Measurements from ENCODE around the gene MBNL3.

Gene MBNL3

DNA sequence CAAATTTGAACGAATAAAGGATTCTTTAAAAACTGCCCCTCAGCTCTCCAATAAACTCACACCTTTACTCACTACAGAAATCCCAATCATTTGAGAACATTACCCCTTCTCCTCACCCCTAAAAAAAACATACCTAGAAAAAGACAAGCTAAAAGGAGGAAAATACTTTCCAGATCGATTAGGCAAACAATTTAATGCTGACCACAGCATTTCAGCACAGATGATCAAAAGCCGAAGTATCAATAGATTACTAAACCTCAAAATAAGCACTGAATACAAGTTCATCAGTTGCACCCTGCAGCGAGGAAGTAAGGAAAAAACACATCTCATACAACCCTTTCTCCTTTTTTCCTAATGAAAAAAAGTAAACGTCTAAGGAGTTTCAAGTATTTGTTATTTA is 65.5 kb downstream of the MBNL3 start:
- no peak for DNase-seq (ENCODE audit: low read depth, low spot score)

DNA sequence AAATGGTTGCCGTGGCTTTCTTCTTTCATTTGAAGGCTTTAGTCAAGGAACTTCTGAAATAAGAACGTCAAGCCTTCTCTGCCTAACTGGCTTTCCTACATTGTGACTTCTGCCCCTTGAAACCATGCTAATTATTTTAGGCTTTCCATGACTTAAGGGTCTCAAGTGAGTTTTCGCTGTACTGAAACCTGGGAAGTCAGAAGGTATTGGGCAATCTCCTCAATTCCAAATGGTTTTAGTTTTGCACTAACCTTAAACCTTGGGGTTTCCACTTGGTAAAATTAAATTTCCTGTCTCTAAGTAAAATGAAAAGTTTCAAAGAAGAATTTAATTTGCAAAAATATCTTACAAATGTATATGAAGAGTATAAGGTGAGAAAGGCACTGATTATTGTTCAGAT is 73.8 kb downstream of the MBNL3 start:
- DNase-seq (ENCODE audit: low read depth, low spot score) = no peak

DNA sequence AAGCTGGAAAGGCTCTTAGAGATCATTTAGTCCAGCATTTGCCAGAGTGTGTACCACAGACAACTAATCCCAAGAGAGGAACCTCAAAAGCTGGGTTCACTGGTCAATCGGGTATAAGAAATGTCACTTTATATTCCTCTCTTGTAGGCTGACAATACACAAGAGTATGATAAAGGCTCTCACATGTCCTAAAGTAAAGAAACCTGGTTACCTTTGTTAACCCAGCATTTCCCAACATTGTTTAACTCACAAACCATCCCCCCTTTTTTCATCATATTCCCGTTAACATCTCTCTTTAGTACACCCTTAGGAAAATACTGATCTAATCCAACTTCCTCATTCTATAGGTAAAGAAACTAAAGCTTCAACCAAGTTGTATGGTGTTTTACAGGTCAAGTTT is 74.4 kb downstream of the MBNL3 start:
- DNase-seq (ENCODE audit: low read depth, low spot score) = no peak

DNA sequence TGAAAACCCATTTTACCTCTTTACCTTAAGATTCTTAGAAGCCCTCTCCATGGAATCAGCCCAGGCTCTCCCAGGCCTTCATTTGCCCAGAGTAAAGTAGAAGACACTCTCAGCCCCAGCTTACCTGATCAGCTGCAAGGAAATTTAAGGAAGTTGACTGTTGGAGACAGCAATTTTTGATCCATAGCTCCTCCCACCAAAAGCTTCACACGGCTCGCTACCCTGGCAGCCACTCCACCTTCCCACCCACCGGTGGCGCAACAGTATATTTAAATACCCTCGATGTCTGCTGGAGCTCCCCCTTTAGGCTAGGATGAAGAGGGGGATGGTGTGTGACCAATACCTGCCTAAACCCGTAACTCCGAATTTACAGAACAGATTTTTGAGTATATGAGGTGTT is 75.4 kb downstream of the MBNL3 start:
- DNase-seq (ENCODE audit: low read depth, low spot score) = no peak

DNA sequence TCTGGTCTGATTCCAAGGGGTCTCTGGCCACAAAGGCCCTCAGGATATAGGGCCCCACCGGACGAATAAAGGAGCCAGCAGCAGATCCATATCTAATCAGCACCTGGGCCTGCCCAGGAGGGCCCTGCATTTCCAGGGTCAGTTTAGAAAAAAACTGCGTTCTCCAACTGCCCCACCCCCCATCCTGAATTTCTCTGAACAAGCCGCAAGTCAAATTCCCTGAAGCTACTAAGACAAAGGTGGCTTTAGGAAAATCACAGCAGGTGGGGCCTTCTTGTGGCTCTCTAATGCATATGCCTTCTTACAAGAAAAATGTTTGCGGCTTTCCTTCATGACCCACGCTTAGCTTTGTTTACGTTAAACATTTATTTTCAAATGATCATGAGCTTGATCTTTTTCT is 76.6 kb downstream of the MBNL3 start:
- DNase-seq (ENCODE audit: low read depth, low spot score) = no peak

DNA sequence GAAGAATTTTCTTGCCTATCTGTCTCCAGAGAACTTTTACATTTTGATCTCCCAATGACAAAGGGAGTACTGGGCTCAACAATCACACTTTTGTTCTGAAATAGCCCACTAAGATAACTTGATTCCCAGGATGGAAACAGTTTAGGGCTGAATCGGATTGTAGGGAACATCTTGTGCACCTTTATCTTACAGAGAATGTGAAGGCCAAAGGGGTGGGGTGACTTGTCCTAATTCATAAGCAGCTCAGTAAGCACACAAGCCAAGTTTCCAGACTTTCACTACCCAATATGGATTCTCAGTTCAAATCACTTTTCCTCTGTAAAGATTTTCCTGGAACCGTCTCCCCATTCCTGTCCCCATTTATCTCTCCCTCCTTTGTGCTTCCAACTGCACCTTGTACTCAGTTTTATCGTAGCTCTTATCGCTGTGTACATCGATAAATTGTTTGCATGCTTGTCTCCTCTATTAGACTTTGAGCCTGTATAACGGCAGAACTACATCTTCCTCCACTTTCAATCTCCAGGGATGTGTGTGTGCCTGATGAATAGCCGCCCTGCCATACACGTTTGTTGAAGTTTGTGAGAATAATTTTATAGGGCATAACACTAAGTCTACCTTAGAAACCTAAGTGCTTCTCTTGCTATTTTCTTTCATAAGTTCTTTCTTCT is 77.4 kb downstream of the MBNL3 start:
- DNase-seq (ENCODE audit: low read depth, low spot score) = no peak

DNA sequence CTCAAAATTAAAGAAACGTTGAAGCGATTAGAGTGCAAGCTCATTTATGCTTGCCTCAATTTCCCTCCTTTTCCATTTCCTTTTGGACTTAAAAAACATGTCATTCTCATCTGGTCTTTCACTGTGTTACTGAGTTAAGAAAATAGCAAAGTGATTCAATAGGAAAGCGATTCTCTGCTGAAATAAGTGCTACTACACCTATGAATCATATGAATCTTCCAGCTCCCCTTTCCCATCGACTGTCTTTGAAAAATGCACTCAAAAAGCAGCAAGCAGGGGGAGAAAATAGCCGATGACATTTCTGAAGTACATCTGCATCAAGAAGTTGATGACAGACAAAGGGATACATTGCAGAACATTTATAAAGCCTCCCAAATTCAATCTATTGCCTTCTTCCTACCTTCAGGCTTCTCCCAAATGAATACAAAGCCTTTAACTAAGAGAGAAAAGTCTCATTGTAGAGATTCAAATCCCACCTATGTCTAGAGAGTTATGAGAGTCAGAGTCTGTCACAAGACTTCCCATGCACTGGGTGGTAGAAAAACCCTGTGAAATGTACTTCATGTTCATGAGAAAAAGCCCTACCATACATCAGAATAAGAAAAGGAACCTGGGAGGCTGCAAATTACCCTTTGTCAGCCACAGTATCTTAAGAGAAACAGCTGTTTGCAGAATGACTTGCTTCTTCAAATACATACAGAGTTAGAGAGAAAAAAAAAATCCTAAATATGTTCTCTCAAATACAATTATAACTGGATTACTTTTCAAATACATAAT is 78.9 kb downstream of the MBNL3 start:
- no peak for DNase-seq (ENCODE audit: low read depth, low spot score)

DNA sequence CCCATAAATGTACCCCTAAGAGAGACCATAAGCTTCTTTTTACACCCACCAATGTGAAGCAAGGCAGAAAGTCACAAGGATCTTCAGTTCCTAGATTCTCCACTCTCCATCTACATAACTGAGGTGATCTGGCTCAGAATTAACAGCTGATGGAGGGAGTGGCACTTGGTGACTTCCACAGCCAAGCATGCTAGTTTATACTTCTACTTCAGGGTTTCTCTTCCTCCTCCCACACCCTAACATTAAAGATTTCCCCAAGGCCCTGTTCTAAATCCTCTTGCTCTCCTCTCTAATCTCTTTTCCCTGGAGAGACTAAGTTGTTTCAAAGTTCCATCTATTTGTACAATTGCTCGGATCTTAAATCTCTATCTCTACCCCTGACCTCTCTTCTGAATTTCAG is 81.1 kb downstream of the MBNL3 start:
- no peak for DNase-seq (ENCODE audit: low read depth, low spot score)

DNA sequence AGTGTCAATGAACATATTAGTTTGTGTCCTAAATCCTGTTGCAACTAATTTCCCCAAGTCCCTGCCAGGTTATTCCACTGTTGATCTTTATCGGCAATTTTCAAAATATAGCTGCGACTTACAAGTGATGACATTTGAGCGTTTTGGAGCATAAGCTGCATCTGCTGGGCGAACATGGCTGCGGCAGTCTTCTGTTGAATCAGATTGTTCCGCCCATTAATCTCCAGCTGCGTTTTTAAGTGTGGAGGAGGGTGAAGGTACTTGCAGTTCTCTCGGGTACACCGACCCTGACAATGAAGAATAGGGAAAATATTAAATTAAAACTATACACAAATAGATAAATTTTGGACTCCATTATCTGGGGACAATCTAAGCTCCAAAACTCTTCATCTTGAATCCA is 82.7 kb downstream of the MBNL3 start:
- no peak for DNase-seq (ENCODE audit: low read depth, low spot score)

DNA sequence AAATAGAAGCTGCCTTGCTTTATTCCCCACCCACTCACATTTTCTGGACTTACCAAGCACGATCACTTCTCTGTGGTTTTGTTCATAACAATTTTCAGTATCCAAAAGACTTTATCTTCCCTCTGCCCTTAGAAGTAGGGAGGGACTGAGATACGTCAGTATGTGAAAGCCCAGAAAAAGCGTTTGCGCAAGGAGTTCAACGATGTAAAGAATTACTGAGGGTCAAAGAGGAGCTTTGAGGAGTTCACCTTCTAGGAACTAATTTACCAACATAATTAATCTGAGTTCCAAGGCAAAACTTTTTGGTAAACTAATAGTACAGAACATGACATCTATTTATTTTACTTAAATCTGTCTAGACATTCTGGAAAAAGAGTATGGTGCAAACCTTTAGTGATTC is 84.6 kb downstream of the MBNL3 start:
- DNase-seq (ENCODE audit: low read depth, low spot score) = no peak

DNA sequence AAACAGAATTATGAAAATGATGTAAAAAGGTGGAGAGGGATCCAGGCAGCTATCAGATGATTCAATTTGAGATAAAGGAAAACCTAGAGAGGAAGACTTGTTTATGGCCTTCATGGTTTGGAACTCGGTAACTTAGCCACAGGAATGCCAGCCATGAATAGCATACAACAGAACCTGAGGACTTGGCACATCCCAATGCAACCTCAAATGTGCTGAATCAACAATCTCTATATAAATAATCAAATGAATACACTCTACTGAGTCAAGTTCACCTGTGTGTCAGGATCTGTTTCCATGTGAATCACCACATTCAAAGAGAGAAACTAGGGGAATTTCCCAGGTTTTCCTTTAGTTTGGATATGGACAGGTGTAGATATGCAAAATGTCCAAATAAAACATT is 86.9 kb downstream of the MBNL3 start:
- no peak for DNase-seq (ENCODE audit: low read depth, low spot score)

DNA sequence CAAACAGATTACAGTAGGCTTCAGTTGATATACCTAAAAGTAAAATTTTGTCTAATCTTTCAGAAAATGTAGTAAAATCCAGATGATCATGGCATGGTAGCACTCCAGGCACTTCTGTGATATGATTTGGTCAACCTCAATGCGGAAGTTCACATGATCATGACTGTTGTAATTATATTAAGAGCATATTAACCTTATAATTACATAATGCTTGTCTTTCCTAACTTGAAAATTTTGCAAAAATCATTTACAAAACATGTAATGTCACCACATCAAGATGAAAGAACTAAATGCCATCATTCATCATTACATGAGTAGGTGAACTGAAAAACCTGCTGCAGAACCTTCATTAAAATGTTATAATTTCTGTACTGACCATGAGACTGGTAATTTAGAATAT is 88.1 kb downstream of the MBNL3 start:
- DNase-seq (ENCODE audit: low read depth, low spot score) = no peak

DNA sequence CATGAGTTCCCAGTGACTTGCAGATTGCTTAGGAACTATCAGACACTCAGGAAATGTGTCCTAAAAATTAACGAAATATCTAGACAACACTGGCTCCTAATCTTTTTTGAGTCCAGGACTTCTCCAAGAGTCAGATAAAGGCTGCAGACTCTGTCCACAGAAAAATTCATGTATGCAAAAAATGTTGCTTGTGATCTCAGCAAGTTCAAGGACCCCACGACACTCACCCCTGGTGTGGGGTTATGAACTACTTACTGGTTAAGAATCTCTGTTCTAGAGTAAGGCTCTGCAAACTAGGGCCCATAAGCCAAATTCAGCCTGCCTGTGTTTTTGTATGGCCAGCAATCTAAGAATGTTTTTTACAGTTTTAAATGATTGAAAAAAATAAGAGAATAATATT is 93.2 kb downstream of the MBNL3 start:
- no peak for DNase-seq (ENCODE audit: low read depth, low spot score)

DNA sequence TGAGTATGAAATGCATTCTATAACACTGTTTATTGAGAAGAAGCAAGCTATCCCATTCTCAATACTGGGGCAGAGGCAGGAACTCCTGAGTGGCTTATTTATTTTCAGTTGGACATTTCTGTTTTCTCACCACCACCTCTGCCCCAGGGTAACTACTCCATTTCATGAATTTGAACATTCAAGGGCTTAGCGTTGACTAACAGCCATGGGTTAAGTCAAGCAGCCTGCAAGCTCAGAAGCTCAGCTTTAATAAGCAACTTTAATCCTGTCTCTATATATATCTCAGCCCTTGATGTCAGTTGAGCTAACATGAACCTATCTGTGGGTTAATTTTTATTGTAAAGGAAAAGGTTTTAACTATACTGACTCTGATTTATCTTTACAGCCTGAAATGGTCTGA is 93.8 kb downstream of the MBNL3 start:
- DNase-seq (ENCODE audit: low read depth, low spot score) = no peak

DNA sequence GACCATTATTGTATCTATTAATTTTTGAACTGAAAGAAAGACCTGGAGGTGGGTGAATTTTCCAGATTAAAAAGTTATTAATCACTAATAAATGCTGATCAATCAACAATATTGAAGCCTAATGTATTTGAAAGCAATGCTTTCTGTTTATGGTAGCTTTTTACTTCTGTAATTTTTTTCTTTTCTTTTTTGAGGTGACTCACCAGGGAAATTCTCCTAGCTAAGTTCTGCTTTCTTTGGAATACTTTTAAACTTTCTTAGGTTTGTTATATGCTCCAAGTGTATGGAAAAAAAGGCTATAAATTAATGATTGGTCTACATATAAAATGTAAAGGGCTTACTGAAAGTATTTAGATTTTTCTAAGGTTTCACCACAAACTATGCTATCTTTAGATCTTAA is 94.2 kb downstream of the MBNL3 start:
- DNase-seq (ENCODE audit: low read depth, low spot score) = no peak

DNA sequence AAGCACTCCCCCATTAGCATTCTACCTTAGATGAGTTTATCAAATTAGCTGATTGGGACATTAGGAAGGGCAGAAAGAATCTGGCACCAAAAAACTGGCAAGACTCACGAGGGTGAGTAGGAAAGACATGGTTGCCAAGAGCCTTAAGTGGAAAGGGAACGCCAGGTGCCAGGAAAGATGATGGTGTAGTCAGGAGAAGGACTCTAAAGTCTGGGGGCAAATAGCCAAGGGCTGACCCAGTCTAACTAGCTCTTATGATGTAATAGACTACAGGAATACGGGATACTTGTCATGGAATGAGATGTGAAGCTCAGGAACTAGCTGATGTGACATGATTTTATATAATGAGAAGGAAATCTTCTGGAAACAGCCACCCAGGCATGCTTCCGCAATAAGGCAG is 94.8 kb downstream of the MBNL3 start:
- no peak for DNase-seq (ENCODE audit: low read depth, low spot score)

DNA sequence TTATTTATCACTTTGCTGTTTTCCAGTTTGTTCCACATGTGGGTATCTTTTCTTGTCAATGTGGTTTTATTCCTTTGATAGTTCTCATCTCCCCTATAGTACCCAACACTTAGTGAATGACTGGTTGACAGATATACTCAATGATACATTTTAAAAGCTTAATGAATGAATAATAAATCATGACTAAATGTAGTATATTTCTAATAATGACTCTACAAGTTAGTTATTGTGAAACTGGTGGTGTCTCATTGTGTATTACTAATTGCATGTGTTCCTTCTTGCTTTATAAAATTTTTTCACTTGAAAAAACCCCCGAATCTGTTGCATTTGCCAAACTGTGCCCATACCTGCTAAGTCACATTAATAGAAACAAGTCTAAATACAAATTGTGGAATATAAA is 95.4 kb downstream of the MBNL3 start:
- no peak for DNase-seq (ENCODE audit: low read depth, low spot score)

DNA sequence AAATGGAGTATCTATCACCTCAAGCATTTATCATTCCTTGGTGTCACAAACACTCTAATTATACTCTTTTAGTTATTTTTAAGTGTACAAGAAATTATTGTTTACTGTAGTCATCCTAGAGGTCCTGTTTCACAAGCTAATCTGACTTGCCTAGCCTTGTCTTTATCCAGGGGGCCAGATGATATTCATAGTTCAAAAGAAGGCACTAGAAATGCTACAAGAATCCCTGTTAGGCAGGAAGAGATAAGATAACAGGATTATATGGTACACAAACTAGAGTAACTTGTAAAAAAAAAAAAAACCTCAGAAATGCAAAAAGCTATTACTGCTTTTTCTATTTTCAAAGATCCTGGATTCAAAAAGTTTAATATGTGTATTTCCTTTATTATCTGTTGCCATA is 95.8 kb downstream of the MBNL3 start:
- DNase-seq (ENCODE audit: low read depth, low spot score) = no peak

DNA sequence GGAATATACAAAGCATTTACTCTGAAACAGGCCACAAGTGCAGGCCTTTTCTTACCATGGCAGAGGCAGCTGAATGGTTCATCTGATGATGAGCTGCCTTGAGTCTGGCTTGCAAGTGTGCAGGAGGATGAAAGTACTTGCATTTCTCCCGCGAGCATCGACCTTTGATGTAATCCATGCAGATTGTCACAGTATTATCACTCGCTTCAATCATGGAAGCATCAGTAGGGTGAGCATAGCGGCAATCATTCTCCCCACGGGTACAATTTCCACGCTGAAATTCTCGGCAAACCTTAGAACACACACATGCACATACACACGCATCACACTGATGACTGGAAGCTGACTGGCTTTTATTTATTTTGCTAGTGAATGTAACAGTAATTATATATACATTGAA is 98.0 kb downstream of the MBNL3 start:
- no peak for DNase-seq (ENCODE audit: low read depth, low spot score)

DNA sequence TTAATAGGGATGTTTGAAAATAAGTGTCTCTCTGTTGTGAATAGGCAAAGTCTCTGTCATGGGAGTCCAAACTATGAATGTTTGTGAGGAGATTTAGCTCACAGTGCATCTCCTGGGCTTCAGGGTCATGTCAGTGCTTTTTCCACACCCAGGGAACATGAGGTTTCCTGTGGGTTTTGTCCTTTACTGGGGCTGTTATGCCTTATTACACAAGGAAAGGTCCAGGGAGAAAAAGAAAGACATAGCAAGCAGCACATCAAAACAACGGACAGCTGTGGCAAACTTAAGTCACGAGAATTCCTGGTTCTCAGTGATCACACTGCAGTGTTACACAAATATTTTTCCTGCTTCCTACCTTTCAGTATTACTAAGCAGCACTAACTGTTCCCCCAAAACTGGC is 99.4 kb downstream of the MBNL3 start:
- no peak for DNase-seq (ENCODE audit: low read depth, low spot score)

DNA sequence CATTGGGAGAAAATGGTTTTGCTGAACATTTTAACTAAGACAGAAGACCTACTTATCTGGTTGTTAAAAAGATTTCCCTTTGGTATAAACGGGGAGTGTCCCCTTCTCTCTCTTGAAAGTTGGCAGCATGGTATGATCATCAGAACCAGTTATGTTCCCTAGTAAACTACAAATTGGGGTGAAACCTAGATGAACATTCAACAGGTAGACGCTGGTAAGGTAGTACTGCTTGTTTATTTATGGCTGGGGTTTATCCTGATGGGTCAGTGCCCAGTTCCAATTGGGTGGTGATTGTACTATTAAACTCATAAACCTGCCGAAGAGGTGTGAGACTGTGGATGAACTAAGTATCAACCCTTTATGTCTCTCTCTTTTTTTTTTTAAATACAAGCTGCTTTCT is 100.5 kb downstream of the MBNL3 start:
- DNase-seq (ENCODE audit: low read depth, low spot score) = no peak

DNA sequence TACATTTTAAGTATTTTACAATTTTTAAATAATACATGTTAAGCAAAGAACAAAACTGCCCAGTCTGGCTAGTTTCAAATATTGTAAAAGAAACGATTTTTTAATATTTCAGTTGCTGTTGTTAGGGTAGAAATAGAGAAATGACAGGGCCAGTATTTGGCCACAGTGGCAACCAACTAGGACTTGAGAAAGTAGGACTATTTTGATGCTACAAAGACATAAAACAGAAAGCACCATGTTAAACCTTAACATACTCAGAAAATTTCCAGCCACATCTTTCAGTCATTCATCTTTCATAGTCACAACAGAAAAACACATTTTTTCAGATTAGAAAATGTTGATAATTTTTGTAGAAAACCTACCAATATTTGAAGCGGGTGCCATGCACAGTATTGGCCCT is 104.5 kb downstream of the MBNL3 start:
- no peak for DNase-seq (ENCODE audit: low read depth, low spot score)

DNA sequence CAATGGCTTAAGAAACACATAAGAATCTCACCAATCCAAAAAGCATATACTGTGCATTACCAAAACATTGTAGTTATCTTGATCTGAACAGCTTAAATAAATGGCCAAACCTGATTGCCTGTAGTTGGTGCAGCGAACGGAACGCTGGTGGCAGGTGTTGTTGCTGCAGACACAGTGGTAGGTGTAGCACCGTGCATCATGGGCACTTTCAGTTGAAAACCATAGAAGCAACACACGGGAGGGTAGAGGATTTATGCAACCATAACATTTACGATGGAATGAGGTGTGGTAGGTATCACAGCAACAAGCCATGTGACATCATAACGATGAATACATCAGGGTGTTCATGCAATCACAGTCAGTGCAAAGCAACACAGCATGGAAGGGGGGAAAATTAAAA is 106.8 kb downstream of the MBNL3 start:
- DNase-seq (ENCODE audit: low read depth, low spot score) = no peak

DNA sequence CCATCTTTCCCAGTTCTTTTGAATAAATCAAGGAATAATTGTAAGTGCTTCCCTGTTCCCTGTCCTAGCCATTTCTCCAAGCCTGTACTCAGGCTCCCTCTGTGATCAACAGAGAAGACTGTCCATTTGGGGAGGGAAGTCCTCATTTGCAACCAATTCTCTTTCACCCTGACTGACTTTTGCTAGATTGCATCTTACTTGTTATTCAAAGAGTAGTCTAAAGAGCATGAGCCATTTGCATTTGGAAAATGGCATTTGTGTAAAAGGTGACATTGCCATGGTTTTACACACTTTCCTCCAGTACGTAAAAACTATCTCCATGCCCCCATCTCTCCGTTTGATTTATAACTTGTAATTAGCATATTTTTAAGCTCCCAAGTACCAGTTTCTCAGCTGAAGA is 110.6 kb downstream of the MBNL3 start:
- no peak for DNase-seq (ENCODE audit: low read depth, low spot score)

Data from brain pericyte (primary cell).